Glutamatergic neuron (in vitro differentiated cells): ENCODE data around the gene AIMP1. TPM values are rescaled to one million over a fixed set of nuclear protein-coding genes. Genes with fewer than 3 reads are reported as not detected.

Experiments used
- DNase-seq: peaks from one replicate; pipeline ENCODE4 v3.0.0; 2022
- H3K27ac Mint-ChIP-seq: one replicate; pipeline ENCODE4 v1.8.0; 2020; ENCODE audit warnings: mild to moderate bottlenecking, mixed read lengths, inconsistent platforms; ENCODE audit not compliant: unreplicated experiment
- H3K27me3 Mint-ChIP-seq: one replicate; pipeline ENCODE4 v1.8.0; 2020; ENCODE audit warnings: mild to moderate bottlenecking, moderate library complexity, mixed read lengths, inconsistent platforms; ENCODE audit not compliant: unreplicated experiment
- H3K36me3 Mint-ChIP-seq: one replicate; pipeline ENCODE4 v1.8.0; 2020; ENCODE audit warnings: mild to moderate bottlenecking, mixed read lengths, inconsistent platforms; ENCODE audit not compliant: unreplicated experiment
- H3K4me1 Mint-ChIP-seq: one replicate; pipeline ENCODE4 v1.8.0; 2020; ENCODE audit warnings: mild to moderate bottlenecking, low read depth, mixed read lengths, inconsistent platforms; ENCODE audit not compliant: unreplicated experiment
- H3K4me3 Mint-ChIP-seq: one replicate; pipeline ENCODE4 v1.8.0; 2020; ENCODE audit warnings: mild to moderate bottlenecking, mixed read lengths, inconsistent platforms; ENCODE audit not compliant: unreplicated experiment
- H3K9me3 Mint-ChIP-seq: one replicate; pipeline ENCODE4 v1.8.0; 2020; ENCODE audit warnings: mild to moderate bottlenecking, moderate library complexity, mixed read lengths, inconsistent platforms; ENCODE audit not compliant: unreplicated experiment
- CTCF ChIP-seq: fragments of 200-600 bp; sonication (generic); IDR thresholded peaks from one replicate; pipeline ENCODE4 v1.5.0; 2021; ENCODE audit not compliant: partially characterized antibody, unreplicated experiment
- total RNA-seq: library from RNA; stranded (reverse); fragmentation: NEBNext Ultra II Directional; extraction: Animal tissue kit (Norgen Biotek cat#: 25700); gene quantifications from one replicate; pipeline ENCODE4 v1.2.1, GENCODE V29; 2021; ENCODE audit not compliant: unreplicated experiment

The AIMP1 gene
- total RNA-seq, 1 donor from 2014 or later: 30.2 TPM

- H3K27ac Mint-ChIP-seq: peak overlapping the region; percentile 50
Observed at GRCh38 chr4:106302062-106302438, 14.3 kb upstream of the AIMP1 start.

DNA sequence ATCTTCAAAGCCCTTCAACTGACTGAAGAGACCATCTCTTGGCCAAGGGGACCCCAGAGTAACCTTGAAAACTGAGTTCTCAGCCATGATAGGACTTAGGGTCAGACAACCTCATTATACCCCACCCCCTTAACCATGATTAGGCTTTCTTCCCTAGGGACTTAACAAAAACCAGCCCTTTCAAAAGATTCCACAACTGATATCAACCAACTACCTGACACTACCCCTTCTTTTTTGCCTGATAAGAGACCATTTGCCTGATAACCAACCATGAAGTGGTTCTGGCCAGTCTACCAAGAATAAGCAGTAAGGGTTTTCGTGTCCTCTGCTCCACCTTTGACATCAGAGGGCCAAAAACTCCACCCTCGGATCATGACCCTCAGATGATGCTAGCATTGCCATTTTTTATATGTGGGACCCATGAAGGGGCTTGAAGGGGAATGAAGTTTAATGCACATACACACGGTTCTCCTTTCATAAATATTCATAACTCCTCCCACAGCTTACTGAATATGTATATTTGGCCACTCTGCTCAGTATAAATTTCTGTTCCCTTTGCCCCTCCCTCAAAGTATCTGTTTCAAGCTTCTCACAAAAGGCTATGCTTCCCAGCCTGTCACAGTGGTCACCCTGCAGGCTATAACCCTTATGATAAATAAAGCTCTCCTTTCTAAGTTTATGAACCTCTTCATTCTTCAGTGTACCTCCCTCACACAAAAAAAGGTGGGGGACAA lies 12.6 kb upstream of the AIMP1 start:
- Mint-ChIP-seq H3K27ac (peak overlapping the region; percentile 82), H3K4me3 (no peak overlapping the region), H3K27me3 (peaks cover 4% of the 10 kb centered on the region), H3K4me1 (peaks cover 10% of the 10 kb centered on the region), H3K36me3 (peaks cover 3% of the 10 kb centered on the region), H3K9me3 (no peaks in the 10 kb centered on the region)
- no peak for TF ChIP-seq CTCF
- DNase-seq: no peak

More at GRCh38 chr4:106302062-106302438, 14.3 kb upstream of the AIMP1 start:
- Mint-ChIP-seq H3K36me3 (peaks cover 3% of the 10 kb centered on the region), H3K27me3 (peaks cover 4% of the 10 kb centered on the region), H3K4me3 (no peak overlapping the region), H3K4me1 (peaks cover 10% of the 10 kb centered on the region), H3K9me3 (no peaks in the 10 kb centered on the region)
- TF ChIP-seq CTCF: no peak
- DNase-seq: no peak

- H3K9me3 Mint-ChIP-seq: no peaks in the 10 kb centered on the region
- H3K27ac Mint-ChIP-seq: no peak overlapping the region
- no peak overlapping the region for H3K4me3 Mint-ChIP-seq
Observed at GRCh38 chr4:106304632-106305031, 11.7 kb upstream of the AIMP1 start.

DNA sequence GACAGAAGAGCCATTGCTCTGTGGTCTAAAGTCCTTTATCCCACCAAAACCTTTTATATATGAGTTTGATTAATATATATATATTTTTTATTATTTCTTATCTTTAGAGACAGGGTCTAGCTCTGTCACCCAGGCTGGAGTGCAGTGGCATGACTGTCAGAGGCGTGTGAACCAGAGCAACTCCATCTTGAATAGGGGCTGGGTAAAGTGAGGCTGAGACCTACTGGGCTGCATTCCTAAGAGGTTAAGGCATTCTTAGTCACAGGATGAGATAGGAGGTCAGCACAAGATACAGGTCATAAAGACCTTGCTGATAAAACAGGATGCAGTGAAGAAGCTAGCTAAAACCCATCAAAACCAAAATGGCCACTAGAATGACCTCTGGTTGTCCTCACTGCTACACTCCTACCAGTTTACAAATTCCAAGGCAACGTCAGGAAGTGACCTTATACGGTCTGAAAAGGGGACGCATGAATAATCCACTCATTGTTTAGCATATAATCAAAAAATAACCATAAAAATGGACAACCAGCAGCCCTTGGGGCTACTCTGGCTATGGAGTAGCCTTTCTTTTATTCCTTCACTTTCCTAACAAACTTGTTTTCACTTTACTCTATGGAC lies 10.8 kb upstream of the AIMP1 start:
- Mint-ChIP-seq H3K4me3 (no peak overlapping the region), H3K4me1 (peaks cover 10% of the 10 kb centered on the region), H3K27ac (no peak overlapping the region), H3K36me3 (no peaks in the 10 kb centered on the region), H3K9me3 (no peaks in the 10 kb centered on the region), H3K27me3 (peaks cover 4% of the 10 kb centered on the region)
- no peak for TF ChIP-seq CTCF
- no peak for DNase-seq

More at GRCh38 chr4:106304632-106305031, 11.7 kb upstream of the AIMP1 start:
- Mint-ChIP-seq H3K4me1 (peaks cover 10% of the 10 kb centered on the region), H3K36me3 (peaks cover 3% of the 10 kb centered on the region), H3K27me3 (peaks cover 4% of the 10 kb centered on the region)
- no peak for TF ChIP-seq CTCF
- no peak for DNase-seq

- no peak for DNase-seq
- no peaks in the 10 kb centered on the region for H3K9me3 Mint-ChIP-seq
- no peak for TF ChIP-seq CTCF
- no peak overlapping the region for H3K27ac Mint-ChIP-seq
- H3K36me3 Mint-ChIP-seq: no peaks in the 10 kb centered on the region
- H3K27me3 Mint-ChIP-seq: peaks cover 4% of the 10 kb centered on the region
- no peak overlapping the region for H3K4me3 Mint-ChIP-seq
- peaks cover 10% of the 10 kb centered on the region for H3K4me1 Mint-ChIP-seq
Observed at GRCh38 chr4:106306561-106306960, 9.8 kb upstream of the AIMP1 start.
